HUES6 (cell line): Measurements from ENCODE around the gene SUPT6H.

Experiments
- H3K27ac ChIP-seq: 2 replicates; pipeline ENCODE4 v1.7.0; 2013; ENCODE audit warnings: low read depth, mild to moderate bottlenecking, low read length, inconsistent platforms
- H3K27me3 ChIP-seq: 2 replicates; pipeline ENCODE4 v1.6.1; 2013; ENCODE audit warnings: low read length; ENCODE audit not compliant: control insufficient read depth, insufficient read depth
- H3K36me3 ChIP-seq: 2 replicates; pipeline ENCODE4 v1.6.1; 2013; ENCODE audit warnings: low read length; ENCODE audit not compliant: control insufficient read depth, insufficient read depth
- H3K4me1 ChIP-seq: 2 replicates; pipeline ENCODE4 v1.6.1; 2013; ENCODE audit warnings: low read length; ENCODE audit not compliant: control insufficient read depth, insufficient read depth
- H3K4me3 ChIP-seq: 2 replicates; pipeline ENCODE4 v1.5.1; 2013; ENCODE audit warnings: low read depth, low read length
- H3K9ac ChIP-seq: one replicate; pipeline ENCODE4 v1.6.1; 2013; ENCODE audit warnings: mild to moderate bottlenecking, low read length
- H3K9me3 ChIP-seq: 2 replicates; pipeline ENCODE4 v1.6.1; 2013; ENCODE audit warnings: low read depth, low read length; ENCODE audit not compliant: control insufficient read depth, insufficient read depth

The SUPT6H gene

GRCh38 chr17:28682655-28683054, 20.6 kb downstream of the SUPT6H start:
- Histone ChIP-seq H3K4me3 (no peak overlapping the region), H3K36me3 (peaks cover 95% of the 10 kb centered on the region), H3K9ac (no peak overlapping the region), H3K9me3 (no peaks in the 10 kb centered on the region), H3K4me1 (no peaks in the 10 kb centered on the region), H3K27me3 (no peaks in the 10 kb centered on the region), H3K27ac (no peak overlapping the region)

DNA sequence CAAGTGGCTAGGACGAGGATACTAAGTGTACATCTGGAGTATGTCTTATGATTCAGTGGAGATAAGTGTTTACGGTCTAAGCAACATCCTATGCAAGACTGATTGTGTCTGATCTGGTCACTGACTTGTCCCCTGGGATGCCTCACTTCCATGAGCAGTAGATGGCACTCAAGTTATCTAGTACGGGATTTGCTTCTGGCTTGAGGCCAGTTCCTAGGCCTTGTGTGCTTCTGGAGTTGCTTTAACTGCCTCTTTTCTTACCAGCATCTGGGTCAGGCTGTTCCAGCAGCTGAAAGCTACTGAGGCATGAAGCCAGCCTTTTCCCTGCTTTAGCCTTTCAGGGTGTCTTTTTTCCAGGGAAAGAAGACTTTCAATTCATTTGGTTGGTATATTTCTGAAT, 23.0 kb downstream of the SUPT6H start:
- no peak overlapping the region for H3K4me3 ChIP-seq
- no peak overlapping the region for H3K27ac ChIP-seq
- no peaks in the 10 kb centered on the region for H3K4me1 ChIP-seq
- H3K9me3 ChIP-seq: no peaks in the 10 kb centered on the region
- peaks cover 97% of the 10 kb centered on the region for H3K36me3 ChIP-seq
- H3K27me3 ChIP-seq: no peaks in the 10 kb centered on the region
- no peak overlapping the region for H3K9ac ChIP-seq

DNA sequence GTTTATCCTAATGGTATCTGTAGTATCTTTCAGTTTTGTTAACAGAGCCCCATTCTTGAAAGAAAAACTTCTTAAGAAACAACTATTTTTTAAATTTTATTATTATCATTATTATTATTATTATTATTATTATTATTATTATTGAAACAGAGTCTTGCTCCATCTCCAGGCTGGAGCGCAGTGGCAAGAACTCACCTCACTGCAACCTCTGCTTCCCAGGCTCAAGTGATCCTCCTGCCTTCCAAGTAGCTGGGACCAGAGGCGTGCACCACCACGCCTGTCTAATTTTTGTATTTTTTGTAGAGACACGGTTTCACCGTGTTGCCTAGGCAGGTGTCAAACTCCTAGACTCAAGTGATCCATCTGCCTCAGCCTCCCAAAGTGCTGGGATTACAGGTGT, 23.4 kb downstream of the SUPT6H start:
- no peak overlapping the region for H3K9ac ChIP-seq
- peaks cover 98% of the 10 kb centered on the region for H3K36me3 ChIP-seq

GRCh38 chr17:28686296-28686695, 24.3 kb downstream of the SUPT6H start:
- Histone ChIP-seq H3K27ac (no peak overlapping the region), H3K4me1 (no peaks in the 10 kb centered on the region), H3K27me3 (no peaks in the 10 kb centered on the region), H3K9me3 (no peaks in the 10 kb centered on the region), H3K4me3 (no peak overlapping the region), H3K36me3 (peaks cover 98% of the 10 kb centered on the region), H3K9ac (no peak overlapping the region)

More for the DNA sequence above, 23.4 kb downstream of the SUPT6H start:
- Histone ChIP-seq H3K4me3 (no peak overlapping the region), H3K27me3 (no peaks in the 10 kb centered on the region), H3K4me1 (no peaks in the 10 kb centered on the region), H3K9me3 (no peaks in the 10 kb centered on the region), H3K27ac (no peak overlapping the region)

DNA sequence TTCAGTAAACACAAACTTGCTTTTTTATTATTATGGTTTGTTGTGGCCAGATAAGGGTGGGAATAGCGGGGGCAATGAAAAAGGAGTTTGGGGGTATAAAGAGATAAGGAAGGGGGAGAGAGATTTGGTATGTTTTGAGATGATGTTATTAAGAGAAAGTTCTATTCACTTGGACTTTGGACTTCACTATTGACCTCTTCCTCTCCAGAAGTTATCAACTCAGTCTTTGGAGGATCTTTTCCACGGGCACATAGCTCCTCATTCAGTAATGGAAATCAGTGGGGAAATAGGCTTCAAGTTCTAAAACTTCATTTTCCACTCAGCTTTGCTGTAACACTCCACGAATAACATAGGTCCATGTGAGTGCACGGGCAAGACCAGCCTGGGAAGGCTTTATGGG, 26.5 kb downstream of the SUPT6H start:
- peaks cover 91% of the 10 kb centered on the region for H3K36me3 ChIP-seq
- no peaks in the 10 kb centered on the region for H3K4me1 ChIP-seq
- H3K9ac ChIP-seq: no peak overlapping the region
- no peaks in the 10 kb centered on the region for H3K9me3 ChIP-seq
- H3K27ac ChIP-seq: no peak overlapping the region
- H3K4me3 ChIP-seq: no peak overlapping the region
- no peaks in the 10 kb centered on the region for H3K27me3 ChIP-seq

GRCh38 chr17:28689011-28689410, 27.0 kb downstream of the SUPT6H start:
- no peak overlapping the region for H3K4me3 ChIP-seq
- no peak overlapping the region for H3K27ac ChIP-seq
- H3K36me3 ChIP-seq: peaks cover 93% of the 10 kb centered on the region
- no peak overlapping the region for H3K9ac ChIP-seq
- H3K9me3 ChIP-seq: no peaks in the 10 kb centered on the region
- no peaks in the 10 kb centered on the region for H3K4me1 ChIP-seq
- no peaks in the 10 kb centered on the region for H3K27me3 ChIP-seq

DNA sequence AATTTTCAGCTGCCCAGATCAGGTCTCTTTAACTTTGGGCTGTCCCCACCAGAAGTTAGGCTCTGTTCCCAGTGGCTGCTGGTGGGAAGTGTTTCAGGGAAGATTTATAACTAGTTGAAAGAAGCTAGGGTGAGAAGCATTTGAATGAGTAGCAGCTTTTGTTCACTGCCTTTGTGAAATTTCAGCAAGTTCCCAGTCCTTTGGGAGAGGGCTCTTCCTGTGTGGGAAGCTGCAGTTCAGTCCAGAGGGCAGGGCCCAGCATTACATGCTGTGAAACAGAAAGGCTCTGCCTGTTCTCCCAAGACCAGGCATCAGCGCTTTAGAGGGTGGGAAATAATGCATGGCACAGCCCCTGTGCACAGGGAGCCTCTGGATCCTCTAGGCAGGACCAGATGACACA, 31.9 kb downstream of the SUPT6H start:
- peaks cover 93% of the 10 kb centered on the region for H3K36me3 ChIP-seq
- no peaks in the 10 kb centered on the region for H3K27me3 ChIP-seq
- no peak overlapping the region for H3K4me3 ChIP-seq
- no peaks in the 10 kb centered on the region for H3K4me1 ChIP-seq
- no peak overlapping the region for H3K9ac ChIP-seq
- H3K9me3 ChIP-seq: no peaks in the 10 kb centered on the region
- H3K27ac ChIP-seq: no peak overlapping the region

GRCh38 chr17:28698253-28698941, 36.4 kb downstream of the SUPT6H start:
- H3K36me3 ChIP-seq: peaks cover 100% of the 10 kb centered on the region
- no peak overlapping the region for H3K9ac ChIP-seq
- H3K27me3 ChIP-seq: no peaks in the 10 kb centered on the region
- H3K4me3 ChIP-seq: no peak overlapping the region
- H3K27ac ChIP-seq: no peak overlapping the region
- H3K4me1 ChIP-seq: no peaks in the 10 kb centered on the region
- H3K9me3 ChIP-seq: no peaks in the 10 kb centered on the region

DNA sequence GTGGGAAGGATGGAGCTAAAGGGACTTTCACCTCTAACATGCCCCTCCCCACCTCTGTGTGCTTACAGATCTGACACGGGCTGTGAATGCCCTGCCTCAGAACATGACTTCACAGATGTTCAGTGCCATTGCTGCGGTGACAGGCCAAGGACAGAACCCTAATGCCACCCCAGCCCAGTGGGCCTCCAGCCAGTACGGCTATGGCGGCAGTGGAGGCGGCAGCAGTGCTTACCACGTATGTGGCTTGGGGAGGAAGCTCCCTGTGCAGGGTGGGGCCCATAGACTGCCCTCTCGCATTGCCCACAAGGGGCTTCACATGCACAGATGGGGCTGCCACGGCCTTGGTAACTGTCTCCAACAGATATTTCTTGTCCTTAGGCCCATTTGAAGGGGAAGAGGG, 38.3 kb downstream of the SUPT6H start:
- no peak overlapping the region for H3K27ac ChIP-seq
- no peak overlapping the region for H3K4me3 ChIP-seq
- H3K9ac ChIP-seq: no peak overlapping the region
- H3K36me3 ChIP-seq: peaks cover 99% of the 10 kb centered on the region
- H3K4me1 ChIP-seq: no peaks in the 10 kb centered on the region
- H3K27me3 ChIP-seq: no peaks in the 10 kb centered on the region
- no peaks in the 10 kb centered on the region for H3K9me3 ChIP-seq

- H3K36me3 ChIP-seq: peaks cover 94% of the 10 kb centered on the region
- H3K9me3 ChIP-seq: no peaks in the 10 kb centered on the region
- H3K9ac ChIP-seq: no peak overlapping the region
- H3K27ac ChIP-seq: no peak overlapping the region
- H3K4me3 ChIP-seq: no peak overlapping the region
- H3K27me3 ChIP-seq: no peaks in the 10 kb centered on the region
- no peaks in the 10 kb centered on the region for H3K4me1 ChIP-seq
Observed at GRCh38 chr17:28700830-28701492, 39.0 kb downstream of the SUPT6H start.

- no peak overlapping the region for H3K4me3 ChIP-seq
- no peaks in the 10 kb centered on the region for H3K9me3 ChIP-seq
- H3K27ac ChIP-seq: no peak overlapping the region
- H3K9ac ChIP-seq: no peak overlapping the region
- peaks cover 4% of the 10 kb centered on the region for H3K4me1 ChIP-seq
- H3K36me3 ChIP-seq: peaks cover 87% of the 10 kb centered on the region
- H3K27me3 ChIP-seq: no peaks in the 10 kb centered on the region
Observed at GRCh38 chr17:28702026-28702751, 40.2 kb downstream of the SUPT6H start.
